ENCODE measurements around the gene GTF2H4.

The GTF2H4 gene

GRCh38 chr6:30882759-30883684, 25.0 kb upstream of the GTF2H4 start:
- DNase-seq (ENCODE audit: low read depth) = no peak

GRCh38 chr6:30883685-30884520, 24.1 kb upstream of the GTF2H4 start, which contains the start of gene DDR1:
Gene DDR1 (plus strand): TSS chr6:30884519. CDS start chr6:30888730, 4,211 bp downstream.
- peak; percentile 87 for DNase-seq (ENCODE audit: low read depth)

- DNase-seq (ENCODE audit: low read depth) = peak; percentile 81
Measured at GRCh38 chr6:30884521-30885480, 23.2 kb upstream of the GTF2H4 start.

- DNase-seq (ENCODE audit: low read depth) = peak; percentile 61
Measured at GRCh38 chr6:30885481-30885998, 22.5 kb upstream of the GTF2H4 start.

GRCh38 chr6:30885999-30886896, 21.8 kb upstream of the GTF2H4 start:
- DNase-seq (ENCODE audit: low read depth) = peak; percentile 90

- DNase-seq (ENCODE audit: low read depth) = no peak
Measured at GRCh38 chr6:30886897-30887255, 21.1 kb upstream of the GTF2H4 start.

- DNase-seq (ENCODE audit: low read depth) = peak; percentile 63
Measured at GRCh38 chr6:30887901-30888815, 19.8 kb upstream of the GTF2H4 start.

- no peak for DNase-seq (ENCODE audit: low read depth)
Measured at GRCh38 chr6:30888816-30889495, 19.1 kb upstream of the GTF2H4 start.

GRCh38 chr6:30889496-30889885, 18.5 kb upstream of the GTF2H4 start:
- DNase-seq (ENCODE audit: low read depth) = no peak

GRCh38 chr6:30889921-30890645, 17.9 kb upstream of the GTF2H4 start:
- no peak for DNase-seq (ENCODE audit: low read depth)

- no peak for DNase-seq (ENCODE audit: low read depth)
Measured at GRCh38 chr6:30890646-30891449, 17.2 kb upstream of the GTF2H4 start.

- no peak for DNase-seq (ENCODE audit: low read depth)
Measured at GRCh38 chr6:30891450-30891723, 16.6 kb upstream of the GTF2H4 start.

- DNase-seq (ENCODE audit: low read depth) = no peak
Measured at GRCh38 chr6:30891816-30892538, 16.0 kb upstream of the GTF2H4 start.

- DNase-seq (ENCODE audit: low read depth) = no peak
Measured at GRCh38 chr6:30893001-30893591, 14.9 kb upstream of the GTF2H4 start.

GRCh38 chr6:30893666-30894065, 14.3 kb upstream of the GTF2H4 start:
- no peak for DNase-seq (ENCODE audit: low read depth)

GRCh38 chr6:30894381-30894780, 13.6 kb upstream of the GTF2H4 start:
- no peak for DNase-seq (ENCODE audit: low read depth)

All from amniotic epithelial cell (primary cell).